ENCODE measurements around the gene CLDN4. TPM values are rescaled to one million over a fixed set of nuclear protein-coding genes. Genes with fewer than 3 reads are reported as not detected.
A peak's percentile ranks its signal among the peaks of the same experiment; 100 is the strongest.

CLDN4 gene
- total RNA-seq, 1 experiment from 2014 or later, result 32.0 TPM

DNA sequence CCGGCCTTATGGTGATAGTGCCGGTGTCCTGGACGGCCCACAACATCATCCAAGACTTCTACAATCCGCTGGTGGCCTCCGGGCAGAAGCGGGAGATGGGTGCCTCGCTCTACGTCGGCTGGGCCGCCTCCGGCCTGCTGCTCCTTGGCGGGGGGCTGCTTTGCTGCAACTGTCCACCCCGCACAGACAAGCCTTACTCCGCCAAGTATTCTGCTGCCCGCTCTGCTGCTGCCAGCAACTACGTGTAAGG lies 713 bp downstream of the CLDN4 start:
- ChIA-PET CTCF (interaction anchor here (1.6 to 7.9 kb wide), 3 partner anchors 10 to 23 kb away, joined by 4 to 68 read pairs (median 28); partner anchors contain the start of gene METTL27), POLR2A (interaction anchor here (1.5 to 5.7 kb wide), 6 partner anchors 10 to 252 kb away, joined by 4 to 91 read pairs (median 8); partner anchors contain the start of genes ABHD11, LIMK1 and METTL27)
- peak overlapping the region; percentile 74 for H3K4me3 Mint-ChIP-seq
- peak overlapping the region; percentile 99 for H3K27ac Mint-ChIP-seq
- no peaks in the 10 kb centered on the region for H3K9me3 Mint-ChIP-seq
- H3K36me3 Mint-ChIP-seq, result peaks cover 5% of the 10 kb centered on the region
- H3K27me3 Mint-ChIP-seq (ENCODE audit: low read depth), result no peaks in the 10 kb centered on the region; the same call in 1 of the 2 replicates
- peaks cover 71% of the 10 kb centered on the region for H3K4me1 Mint-ChIP-seq
- no peak for ATAC-seq
- TF ChIP-seq NFATC4 (CRISPR knock-in tag; IDR thresholded peaks at IDR 0.05), result no peak
- TF ChIP-seq JUN (CRISPR knock-in tag; IDR thresholded peaks at IDR 0.05), result no peak
- TF ChIP-seq, protein P1, sequence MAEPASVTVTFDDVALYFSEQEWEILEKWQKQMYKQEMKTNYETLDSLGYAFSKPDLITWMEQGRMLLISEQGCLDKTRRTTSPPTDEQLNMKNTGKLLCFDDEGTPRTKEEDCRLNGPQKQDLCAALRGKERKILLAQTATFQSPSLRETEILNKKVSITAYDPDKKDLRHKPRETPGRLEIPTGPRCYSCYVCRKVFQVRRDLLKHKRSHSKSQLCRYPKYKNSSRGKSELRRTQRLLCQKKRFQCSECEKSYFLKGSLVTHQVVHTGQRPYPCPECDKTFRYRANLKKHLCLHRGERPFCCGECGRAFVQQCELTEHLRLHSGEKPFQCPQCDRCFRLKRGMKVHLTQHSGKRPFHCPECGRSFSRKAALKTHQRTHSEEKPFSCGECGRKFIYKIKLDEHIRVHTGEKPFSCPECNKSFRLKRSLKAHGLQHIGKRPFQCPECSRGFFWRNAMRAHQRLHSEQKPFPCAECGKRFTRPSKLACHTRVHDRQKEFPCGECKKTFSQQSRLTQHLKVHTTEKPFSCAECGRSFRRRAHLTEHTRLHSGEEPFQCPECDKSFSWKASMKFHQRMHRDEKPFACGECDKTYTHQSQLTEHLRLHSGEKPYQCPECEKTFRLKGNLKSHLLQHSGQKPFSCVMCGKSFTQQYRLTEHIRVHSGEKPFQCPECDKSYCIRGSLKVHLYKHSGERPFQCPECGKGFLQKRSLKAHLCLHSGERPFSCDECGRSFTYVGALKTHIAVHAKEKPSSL (CRISPR knock-in tag; conservative IDR thresholded peaks at IDR 0.05), result no peak
- no peak for TF ChIP-seq RORB (CRISPR knock-in tag; IDR thresholded peaks at IDR 0.05)
- TF ChIP-seq ZBTB21 (CRISPR knock-in tag; IDR thresholded peaks at IDR 0.05; ENCODE audit: borderline replicate concordance), result no peak
- TF ChIP-seq NR1H2 (CRISPR knock-in tag; IDR thresholded peaks at IDR 0.05), result no peak
- TF ChIP-seq NR2C2 (CRISPR knock-in tag; IDR thresholded peaks at IDR 0.05), result no peak
- TF ChIP-seq, protein P2, sequence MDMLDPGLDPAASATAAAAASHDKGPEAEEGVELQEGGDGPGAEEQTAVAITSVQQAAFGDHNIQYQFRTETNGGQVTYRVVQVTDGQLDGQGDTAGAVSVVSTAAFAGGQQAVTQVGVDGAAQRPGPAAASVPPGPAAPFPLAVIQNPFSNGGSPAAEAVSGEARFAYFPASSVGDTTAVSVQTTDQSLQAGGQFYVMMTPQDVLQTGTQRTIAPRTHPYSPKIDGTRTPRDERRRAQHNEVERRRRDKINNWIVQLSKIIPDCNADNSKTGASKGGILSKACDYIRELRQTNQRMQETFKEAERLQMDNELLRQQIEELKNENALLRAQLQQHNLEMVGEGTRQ (CRISPR knock-in tag; IDR thresholded peaks at IDR 0.05), result no peak
- TF ChIP-seq, protein P3, sequence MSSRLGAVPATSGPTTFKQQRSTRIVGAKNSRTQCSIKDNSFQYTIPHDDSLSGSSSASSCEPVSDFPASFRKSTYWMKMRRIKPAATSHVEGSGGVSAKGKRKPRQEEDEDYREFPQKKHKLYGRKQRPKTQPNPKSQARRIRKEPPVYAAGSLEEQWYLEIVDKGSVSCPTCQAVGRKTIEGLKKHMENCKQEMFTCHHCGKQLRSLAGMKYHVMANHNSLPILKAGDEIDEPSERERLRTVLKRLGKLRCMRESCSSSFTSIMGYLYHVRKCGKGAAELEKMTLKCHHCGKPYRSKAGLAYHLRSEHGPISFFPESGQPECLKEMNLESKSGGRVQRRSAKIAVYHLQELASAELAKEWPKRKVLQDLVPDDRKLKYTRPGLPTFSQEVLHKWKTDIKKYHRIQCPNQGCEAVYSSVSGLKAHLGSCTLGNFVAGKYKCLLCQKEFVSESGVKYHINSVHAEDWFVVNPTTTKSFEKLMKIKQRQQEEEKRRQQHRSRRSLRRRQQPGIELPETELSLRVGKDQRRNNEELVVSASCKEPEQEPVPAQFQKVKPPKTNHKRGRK (CRISPR knock-in tag; IDR thresholded peaks at IDR 0.05; ENCODE audit: borderline replicate concordance), result no peak
- no peak for TF ChIP-seq ZNF232 (CRISPR knock-in tag; IDR thresholded peaks at IDR 0.05)
- TF ChIP-seq EMX1 (CRISPR knock-in tag; IDR thresholded peaks at IDR 0.05), result no peak
- TF ChIP-seq ATF1 (CRISPR knock-in tag; IDR thresholded peaks at IDR 0.05), result no peak
- no peak for TF ChIP-seq ZNF671 (CRISPR knock-in tag; IDR thresholded peaks at IDR 0.05)
- no peak for TF ChIP-seq KAT7 (CRISPR knock-in tag; IDR thresholded peaks at IDR 0.05; ENCODE audit: borderline replicate concordance)
- TF ChIP-seq SMAD3 (CRISPR knock-in tag; IDR thresholded peaks at IDR 0.05; ENCODE audit: borderline replicate concordance), result no peak
- TF ChIP-seq ZNF219 (CRISPR knock-in tag; IDR thresholded peaks at IDR 0.05; ENCODE audit: borderline replicate concordance), result no peak
- no peak for TF ChIP-seq NR3C1 (CRISPR knock-in tag; conservative IDR thresholded peaks at IDR 0.05; ENCODE audit: low read depth)
- TF ChIP-seq, protein P4, sequence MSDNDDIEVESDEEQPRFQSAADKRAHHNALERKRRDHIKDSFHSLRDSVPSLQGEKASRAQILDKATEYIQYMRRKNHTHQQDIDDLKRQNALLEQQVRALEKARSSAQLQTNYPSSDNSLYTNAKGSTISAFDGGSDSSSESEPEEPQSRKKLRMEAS (CRISPR knock-in tag; IDR thresholded peaks at IDR 0.05), result no peak
- TF ChIP-seq TP53 (CRISPR knock-in tag; IDR thresholded peaks at IDR 0.05), result no peak
- TF ChIP-seq FOXJ3 (CRISPR knock-in tag; IDR thresholded peaks at IDR 0.05; ENCODE audit: borderline replicate concordance), result no peak
- DNase-seq (ENCODE audit: low spot score), result no peak

DNA sequence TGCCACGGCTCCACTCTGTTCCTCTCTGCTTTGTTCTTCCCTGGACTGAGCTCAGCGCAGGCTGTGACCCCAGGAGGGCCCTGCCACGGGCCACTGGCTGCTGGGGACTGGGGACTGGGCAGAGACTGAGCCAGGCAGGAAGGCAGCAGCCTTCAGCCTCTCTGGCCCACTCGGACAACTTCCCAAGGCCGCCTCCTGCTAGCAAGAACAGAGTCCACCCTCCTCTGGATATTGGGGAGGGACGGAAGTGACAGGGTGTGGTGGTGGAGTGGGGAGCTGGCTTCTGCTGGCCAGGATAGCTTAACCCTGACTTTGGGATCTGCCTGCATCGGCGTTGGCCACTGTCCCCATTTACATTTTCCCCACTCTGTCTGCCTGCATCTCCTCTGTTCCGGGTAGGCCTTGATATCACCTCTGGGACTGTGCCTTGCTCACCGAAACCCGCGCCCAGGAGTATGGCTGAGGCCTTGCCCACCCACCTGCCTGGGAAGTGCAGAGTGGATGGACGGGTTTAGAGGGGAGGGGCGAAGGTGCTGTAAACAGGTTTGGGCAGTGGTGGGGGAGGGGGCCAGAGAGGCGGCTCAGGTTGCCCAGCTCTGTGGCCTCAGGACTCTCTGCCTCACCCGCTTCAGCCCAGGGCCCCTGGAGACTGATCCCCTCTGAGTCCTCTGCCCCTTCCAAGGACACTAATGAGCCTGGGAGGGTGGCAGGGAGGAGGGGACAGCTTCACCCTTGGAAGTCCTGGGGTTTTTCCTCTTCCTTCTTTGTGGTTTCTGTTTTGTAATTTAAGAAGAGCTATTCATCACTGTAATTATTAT lies 1.2 kb downstream of the CLDN4 start:
- peak; percentile 79 for ATAC-seq
- peak; percentile 78; the same call in 1 of the 2 replicates for TF ChIP-seq NFE2L1 (CRISPR knock-in tag; IDR thresholded peaks at IDR 0.05)
- TF ChIP-seq, protein P5, sequence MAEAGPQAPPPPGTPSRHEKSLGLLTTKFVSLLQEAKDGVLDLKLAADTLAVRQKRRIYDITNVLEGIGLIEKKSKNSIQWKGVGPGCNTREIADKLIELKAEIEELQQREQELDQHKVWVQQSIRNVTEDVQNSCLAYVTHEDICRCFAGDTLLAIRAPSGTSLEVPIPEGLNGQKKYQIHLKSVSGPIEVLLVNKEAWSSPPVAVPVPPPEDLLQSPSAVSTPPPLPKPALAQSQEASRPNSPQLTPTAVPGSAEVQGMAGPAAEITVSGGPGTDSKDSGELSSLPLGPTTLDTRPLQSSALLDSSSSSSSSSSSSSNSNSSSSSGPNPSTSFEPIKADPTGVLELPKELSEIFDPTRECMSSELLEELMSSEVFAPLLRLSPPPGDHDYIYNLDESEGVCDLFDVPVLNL (CRISPR knock-in tag; IDR thresholded peaks at IDR 0.05; ENCODE audit: borderline replicate concordance, low read depth), result no peak
- TF ChIP-seq ETV6 (CRISPR knock-in tag; IDR thresholded peaks at IDR 0.05), result peak; percentile 68; the same call in 1 of the 2 replicates
- TF ChIP-seq ZNF423 (CRISPR knock-in tag; IDR thresholded peaks at IDR 0.05), result 0 out of 2 replicates have a peak, but pooled peaks have one; percentile 20
- no peak; the same call in 1 of the 2 replicates for TF ChIP-seq ZBTB21 (CRISPR knock-in tag; IDR thresholded peaks at IDR 0.05; ENCODE audit: borderline replicate concordance)
- TF ChIP-seq, protein P2 (CRISPR knock-in tag; IDR thresholded peaks at IDR 0.05), result no peak
- TF ChIP-seq SOX15 (CRISPR knock-in tag; IDR thresholded peaks at IDR 0.05), result no peak
- TF ChIP-seq, protein P6, sequence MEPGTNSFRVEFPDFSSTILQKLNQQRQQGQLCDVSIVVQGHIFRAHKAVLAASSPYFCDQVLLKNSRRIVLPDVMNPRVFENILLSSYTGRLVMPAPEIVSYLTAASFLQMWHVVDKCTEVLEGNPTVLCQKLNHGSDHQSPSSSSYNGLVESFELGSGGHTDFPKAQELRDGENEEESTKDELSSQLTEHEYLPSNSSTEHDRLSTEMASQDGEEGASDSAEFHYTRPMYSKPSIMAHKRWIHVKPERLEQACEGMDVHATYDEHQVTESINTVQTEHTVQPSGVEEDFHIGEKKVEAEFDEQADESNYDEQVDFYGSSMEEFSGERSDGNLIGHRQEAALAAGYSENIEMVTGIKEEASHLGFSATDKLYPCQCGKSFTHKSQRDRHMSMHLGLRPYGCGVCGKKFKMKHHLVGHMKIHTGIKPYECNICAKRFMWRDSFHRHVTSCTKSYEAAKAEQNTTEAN (CRISPR knock-in tag; IDR thresholded peaks at IDR 0.05), result peak; percentile 74
- TF ChIP-seq OVOL2 (CRISPR knock-in tag; IDR thresholded peaks at IDR 0.05; ENCODE audit: borderline replicate concordance), result no peak
- peak; percentile 72; the same call in 1 of the 2 replicates for TF ChIP-seq TP53 (CRISPR knock-in tag; IDR thresholded peaks at IDR 0.05)
- no peak for TF ChIP-seq ATF1 (CRISPR knock-in tag; IDR thresholded peaks at IDR 0.05)
- TF ChIP-seq ZNF232 (CRISPR knock-in tag; IDR thresholded peaks at IDR 0.05), result peak; percentile 72; the same call in 1 of the 2 replicates

More for the DNA sequence above, 1.2 kb downstream of the CLDN4 start:
- H3K36me3 Mint-ChIP-seq, result peaks cover 5% of the 10 kb centered on the region
- H3K9me3 Mint-ChIP-seq, result no peaks in the 10 kb centered on the region
- POLR2A ChIA-PET, result interaction anchor here (0.8 to 5.7 kb wide), 9 partner anchors 10 to 251 kb away, joined by 3 to 91 read pairs (median 7); partner anchors contain the start of genes ABHD11, LIMK1 and METTL27
- peak overlapping the region; percentile 99 for H3K27ac Mint-ChIP-seq
- H3K4me1 Mint-ChIP-seq, result peaks cover 65% of the 10 kb centered on the region
- CTCF ChIA-PET, result interaction anchor here (0.6 to 7.9 kb wide), 7 partner anchors 9 to 225 kb away, joined by 3 to 68 read pairs (median 4); partner anchors contain the start of gene METTL27
- no peaks in the 10 kb centered on the region; the same call in 1 of the 2 replicates for H3K27me3 Mint-ChIP-seq (ENCODE audit: low read depth)
- DNase-seq (ENCODE audit: low spot score), result peak; percentile 88
- H3K4me3 Mint-ChIP-seq, result peak overlapping the region; percentile 74
